ENCODE data around the gene ROBO1.
"Not testable (repeated sequence)": the region's sequence is repeated elsewhere in the genome, so short reads cannot be mapped to it uniquely, and the experiment has no call there.

The ROBO1 gene

DNA sequence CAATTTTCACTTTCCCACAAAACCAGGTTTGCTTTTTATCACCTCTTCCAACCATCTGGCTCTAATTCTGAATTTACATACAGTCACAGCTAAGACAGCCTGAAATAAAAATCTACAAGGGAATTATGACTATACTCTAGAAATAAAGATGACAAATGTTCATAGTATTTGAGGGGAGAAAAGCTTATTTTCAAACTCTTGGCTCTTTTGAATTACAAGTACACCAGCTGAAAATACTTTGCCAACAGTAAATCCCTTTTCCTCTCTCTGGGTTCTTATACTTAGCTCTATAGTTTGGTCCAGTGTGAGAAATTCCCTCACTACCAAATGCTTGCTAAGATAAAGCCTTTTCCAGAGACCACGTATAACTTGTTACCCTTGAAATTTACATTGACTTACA, 1037.9 kb downstream of the ROBO1 start:
- no peak for DNase-seq

DNA sequence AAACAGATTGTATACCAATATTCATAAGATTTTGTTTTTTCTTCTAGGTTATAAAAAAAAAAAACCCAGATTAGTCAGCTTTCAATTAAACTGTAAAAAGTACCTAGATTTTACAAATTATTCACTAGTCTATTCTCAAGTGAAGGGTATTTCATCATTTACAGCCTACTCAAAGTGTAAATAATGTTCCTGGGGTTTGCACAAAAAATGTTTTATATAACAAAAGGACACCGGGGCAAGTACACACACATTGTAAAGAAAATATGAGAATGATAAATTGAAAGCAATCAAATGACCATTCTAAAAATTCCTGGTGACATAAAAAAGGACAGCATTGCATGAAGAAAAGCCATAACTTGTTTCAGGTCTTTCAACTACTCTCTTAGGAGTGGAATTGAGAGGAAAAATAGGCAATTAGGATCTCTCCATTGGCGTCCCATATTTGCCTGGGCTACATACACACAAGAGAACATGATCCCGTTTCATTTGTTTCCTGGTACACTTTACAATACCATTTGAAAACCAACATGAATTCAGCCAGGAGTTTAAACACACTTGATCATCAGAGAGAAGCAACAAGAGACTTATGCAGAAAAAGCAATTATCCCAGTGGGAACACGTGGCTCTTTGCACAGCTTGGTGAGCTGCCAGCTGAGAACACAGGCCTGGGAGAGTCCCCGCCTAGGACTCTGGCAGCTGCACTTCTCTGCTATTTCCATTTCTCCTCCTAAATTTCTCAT, 1039.2 kb downstream of the ROBO1 start:
- DNase-seq = peak; percentile 19

DNA sequence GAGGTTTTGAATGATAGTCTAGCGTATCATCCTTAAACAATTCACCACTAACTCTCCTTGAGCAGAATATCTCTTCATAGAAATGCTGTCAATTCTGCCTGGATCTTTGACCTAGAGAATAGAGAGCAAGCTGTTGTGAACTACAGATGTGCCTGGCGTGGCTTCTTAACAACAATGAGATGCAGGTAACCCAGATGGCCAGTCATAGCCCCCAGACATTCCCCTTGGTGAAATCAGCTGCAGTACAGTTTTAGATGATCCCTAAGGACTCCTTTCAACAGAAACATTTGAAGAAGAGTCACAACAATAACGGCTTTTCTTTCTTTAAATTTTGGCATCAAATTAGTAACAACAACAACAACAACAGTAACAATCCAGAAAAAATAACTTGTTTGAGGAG, 1041.3 kb downstream of the ROBO1 start:
- DNase-seq = no peak

DNA sequence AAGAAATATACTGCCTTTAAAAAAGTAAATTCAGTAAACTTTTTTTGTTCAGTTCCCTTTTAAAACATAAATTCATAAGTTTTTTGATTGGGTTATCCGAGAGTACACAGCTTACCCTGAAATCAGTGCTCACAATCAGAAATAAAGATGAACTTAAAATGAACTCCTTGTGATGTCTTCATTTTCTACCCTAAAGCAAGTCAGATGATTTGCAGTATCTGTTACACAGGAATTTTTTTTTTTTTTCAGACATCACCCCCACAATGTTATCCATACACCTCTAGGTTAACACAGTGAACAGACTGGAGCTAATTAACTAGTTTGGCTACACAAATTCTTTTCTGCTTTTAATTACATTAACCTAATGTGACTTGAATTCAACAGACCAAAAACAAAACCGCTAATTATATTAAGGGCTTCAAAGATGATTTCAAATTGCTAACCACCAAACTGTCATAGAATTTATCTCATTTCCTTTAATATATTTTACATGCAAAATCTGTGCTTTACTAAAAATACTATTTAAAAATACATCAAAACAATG, 1042.0 kb downstream of the ROBO1 start:
- no peak for DNase-seq

DNA sequence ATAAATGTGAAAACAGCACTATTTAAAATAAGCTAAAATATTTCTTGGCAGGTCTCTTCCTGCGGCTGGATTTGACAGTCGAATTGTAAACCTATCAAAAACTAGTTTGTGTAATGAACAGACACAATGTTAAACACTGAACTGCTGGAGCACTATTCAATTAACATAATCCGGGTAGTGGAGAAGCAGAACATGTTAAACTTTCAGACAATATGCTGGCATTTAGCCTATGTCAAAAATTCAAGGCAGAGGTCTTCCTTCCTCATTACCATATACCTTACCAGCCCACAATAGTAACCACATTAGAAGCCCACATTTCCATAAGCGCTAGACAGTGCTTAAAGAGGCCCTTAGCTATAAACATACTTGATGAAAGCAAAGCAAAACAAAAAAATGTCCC, 1042.9 kb downstream of the ROBO1 start:
- DNase-seq = no peak

DNA sequence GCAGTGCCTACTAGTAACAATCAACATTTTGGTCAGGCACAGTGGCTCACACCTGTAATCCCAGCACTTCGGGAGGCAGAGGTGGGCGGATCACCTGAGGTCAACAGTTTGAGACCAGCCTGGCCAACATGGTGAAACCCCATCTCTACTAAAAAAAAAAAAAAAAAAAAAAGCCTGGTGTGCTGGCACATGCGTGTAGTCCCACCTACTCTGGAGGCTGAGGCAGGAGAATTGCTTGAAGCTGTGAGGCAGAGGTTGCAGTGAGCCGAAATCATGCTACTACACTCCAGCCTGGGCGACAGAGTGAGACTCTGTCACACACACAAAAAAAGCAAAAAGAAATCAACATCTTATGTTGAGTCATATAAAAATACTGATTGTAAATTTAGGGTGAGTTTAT, 1043.4 kb downstream of the ROBO1 start:
- DNase-seq = not testable (repeated sequence)

DNA sequence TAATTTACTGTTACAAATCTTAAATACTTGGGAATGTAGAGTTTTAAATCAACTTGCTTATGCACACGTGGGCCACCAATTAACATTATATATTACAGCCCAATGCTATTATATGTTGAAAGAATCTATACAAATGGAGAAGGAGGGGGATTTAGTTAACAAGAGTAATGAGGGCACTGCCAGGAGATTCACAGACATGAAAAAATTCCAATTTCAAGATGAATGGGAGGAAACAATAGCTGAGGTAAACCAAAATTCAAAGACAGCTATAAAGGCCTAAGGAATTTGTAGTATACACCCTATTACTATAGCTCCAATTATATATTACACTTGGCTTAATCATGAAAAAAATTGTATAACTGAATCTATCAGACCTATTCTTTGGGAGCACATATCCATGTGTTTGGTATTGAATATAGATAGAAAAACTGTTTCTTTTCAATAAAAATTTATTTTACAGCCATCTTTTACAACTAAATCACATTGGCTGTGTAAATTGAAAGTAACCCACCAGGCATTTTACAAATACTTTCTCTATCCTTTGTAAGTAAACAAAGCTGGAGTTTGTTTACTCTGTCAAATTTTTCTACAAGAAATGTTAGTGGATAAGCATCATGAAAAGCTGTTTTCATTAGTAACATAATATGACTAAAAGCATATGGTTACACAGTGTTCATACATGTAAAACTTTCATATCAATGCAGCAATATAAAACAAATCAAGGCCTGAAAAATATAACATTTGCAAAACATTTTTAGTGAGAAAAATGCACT, 1045.8 kb downstream of the ROBO1 start:
- DNase-seq = no peak

DNA sequence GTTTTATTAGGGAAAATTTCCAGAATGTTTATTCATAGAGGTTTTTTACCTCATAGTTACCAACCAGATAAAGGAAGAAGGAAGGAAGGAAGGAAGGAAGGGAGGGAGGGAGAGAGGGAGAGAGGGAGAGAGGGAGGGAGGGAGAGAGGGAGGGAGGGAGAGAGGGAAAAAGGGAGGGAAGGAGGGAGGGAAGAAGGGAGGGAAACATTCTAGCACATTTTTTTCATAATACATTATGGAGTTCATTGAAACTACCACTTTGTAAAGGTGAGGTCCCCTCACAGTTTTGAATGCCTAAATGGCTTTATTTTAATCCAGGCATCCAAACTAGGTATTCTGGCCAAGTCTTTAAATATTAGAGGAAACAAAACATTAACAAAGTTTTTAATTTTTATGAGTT, 1049.1 kb downstream of the ROBO1 start:
- no peak for DNase-seq

DNA sequence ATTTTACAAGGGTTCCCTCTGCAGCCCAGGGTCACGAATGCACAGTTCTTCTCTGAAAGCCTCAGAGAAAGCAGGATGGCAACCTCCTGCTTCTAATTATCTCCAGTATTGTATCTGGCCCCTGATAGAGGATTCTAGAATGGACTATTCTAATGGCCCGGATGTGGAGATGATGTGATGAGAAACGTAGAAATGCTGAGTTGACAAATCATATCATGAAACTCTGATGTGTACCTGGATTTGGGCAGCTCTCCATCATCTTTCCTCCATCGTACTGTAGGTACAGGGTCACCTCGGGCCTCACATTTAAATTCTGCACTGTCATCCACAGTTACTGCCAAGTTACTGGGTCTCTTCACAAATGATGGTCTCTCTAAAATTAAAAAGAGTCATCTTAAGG, 1050.8 kb downstream of the ROBO1 start:
- DNase-seq = no peak

DNA sequence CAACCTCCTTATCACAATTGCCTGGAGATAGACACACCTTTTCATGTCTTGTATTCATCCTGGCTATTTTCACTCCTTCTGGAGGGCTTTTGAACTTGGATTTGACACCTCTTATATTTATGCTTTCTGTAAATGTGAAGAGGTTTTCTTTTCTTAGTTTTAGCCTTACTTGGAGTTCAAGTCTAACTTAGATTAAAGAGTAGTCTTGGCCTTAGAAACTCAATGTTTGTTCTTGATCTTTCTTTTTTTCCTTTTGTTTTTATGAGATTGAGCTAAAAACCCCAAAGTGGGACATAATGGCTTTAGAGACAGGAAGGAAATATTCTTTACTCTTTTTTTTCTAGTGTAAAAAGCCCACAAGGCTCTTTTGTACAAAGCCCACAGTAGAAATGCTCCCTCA, 1054.9 kb downstream of the ROBO1 start:
- no peak for DNase-seq

DNA sequence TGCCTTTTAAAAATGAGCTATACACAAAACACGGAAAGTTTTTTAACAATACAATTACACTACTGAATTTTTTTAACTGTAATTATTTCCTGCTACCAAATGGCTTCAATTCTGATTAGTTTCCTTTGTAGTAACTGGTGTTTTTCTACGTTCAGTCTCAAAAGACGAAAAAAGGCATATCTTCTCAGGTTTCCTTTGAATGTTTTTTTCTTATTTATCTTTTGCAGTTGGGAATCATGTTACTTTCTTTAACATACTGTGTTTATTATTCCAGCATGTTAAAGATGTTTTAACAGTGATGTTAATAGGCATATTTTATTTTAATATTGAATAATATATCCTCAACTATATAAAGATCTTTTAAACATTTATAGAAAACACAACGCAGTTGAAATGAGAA, 1055.5 kb downstream of the ROBO1 start:
- no peak for DNase-seq

DNA sequence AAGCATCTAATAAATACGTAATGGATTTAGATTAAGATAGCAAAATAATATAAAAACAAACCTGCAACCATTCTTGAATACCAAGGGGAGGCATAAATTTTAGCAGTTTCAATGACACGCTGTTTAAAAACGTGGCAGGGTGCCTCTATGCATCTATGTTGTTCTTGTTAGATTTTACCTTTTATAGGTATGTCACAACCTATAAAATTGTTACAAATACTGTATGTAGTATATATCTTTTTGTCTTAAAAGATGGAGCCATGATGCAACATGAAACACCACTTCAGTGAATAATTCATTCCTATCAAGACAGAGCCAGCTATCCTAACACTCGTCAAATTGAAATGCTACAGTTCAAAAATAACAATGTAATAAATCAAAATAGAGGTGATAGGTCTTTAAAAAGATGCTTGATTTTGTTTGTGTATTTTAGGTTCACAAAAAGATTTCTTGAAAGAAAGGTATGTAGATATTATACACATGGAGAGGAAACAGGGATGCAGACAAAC, 1059.2 kb downstream of the ROBO1 start:
- no peak for DNase-seq

DNA sequence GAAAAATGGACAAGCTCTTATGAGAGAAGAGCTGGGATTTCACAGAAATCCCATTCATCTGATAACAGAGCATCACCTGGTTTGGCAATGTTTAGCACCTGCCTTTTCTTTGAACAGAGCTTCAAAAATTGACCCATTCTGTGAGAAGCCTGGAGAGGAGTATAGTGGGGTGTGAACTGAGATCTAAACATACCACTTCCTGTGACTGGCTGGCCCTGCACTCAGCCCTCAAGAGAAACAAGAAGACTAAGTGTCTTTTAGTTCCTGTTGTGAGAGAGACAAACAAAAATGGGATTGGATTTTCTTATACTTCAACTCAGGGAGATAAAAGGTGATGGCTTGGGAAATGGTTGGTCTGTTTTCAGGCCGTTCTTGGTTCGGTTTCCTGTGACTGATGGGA, 1060.2 kb downstream of the ROBO1 start:
- DNase-seq = no peak

DNA sequence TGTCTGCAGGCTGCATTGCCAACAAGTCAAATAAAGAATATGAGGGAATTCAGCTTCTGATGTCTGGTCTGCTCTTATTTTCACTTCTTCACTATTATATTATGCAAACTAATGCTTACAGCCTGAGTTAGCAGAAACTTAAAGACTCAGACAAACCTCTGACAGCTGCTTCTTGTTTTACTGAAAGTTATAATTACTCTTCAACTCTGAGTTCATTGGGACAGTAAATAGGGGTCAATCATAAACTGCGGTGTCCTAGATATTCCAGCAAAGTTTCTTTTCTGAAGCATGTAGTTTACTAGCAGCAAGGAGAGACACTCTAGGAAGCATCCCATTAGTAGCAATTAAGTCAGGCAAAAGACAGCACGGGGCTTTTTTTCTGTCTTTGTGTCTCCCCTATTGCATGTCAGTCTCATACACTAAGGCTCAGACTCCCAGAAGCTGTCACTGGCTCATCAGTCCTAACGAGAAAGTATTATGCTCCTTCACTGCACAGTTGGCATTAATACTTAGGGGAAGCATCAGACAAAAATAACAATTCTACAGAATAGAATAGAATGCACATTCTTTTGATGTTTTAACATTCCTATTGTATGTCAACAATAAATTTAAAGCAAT, 1060.8 kb downstream of the ROBO1 start:
- DNase-seq = no peak

DNA sequence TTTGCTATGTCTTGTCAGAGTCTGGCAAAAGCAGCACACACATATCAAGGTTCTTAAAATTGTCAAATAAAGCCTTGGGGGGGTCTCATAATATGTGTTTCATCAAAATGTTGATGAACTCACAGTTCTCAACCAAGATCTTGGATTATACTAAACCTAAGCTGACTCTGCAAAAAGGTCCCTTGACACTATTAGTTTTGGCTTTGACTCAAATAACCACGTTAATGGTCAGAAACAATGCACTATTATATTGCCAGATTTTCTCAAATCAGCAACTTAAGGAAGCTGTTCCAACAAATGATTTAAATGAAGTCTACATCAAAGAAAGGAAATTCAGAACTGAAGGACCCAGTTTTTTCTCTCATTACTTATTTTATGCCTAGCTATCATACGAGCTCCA, 1063.9 kb downstream of the ROBO1 start:
- no peak for DNase-seq

DNA sequence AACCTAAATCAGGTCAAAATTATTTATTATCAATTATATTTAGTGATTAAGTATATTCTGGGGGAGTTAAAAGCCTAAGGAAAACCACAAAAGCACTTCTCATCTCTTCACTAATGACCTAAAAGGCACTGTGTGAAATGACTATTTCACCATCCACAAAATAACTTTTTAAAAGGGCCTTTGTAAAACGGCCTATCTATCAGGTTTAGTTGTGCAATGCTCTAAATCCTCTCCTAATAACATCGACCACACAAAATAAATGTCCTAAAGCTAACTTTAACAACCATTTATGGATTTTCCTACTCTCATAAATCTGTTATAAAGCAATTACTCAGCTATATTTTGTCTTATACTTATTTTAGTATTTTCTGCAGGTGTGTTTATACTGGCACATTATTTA, 1066.3 kb downstream of the ROBO1 start:
- no peak for DNase-seq

DNA sequence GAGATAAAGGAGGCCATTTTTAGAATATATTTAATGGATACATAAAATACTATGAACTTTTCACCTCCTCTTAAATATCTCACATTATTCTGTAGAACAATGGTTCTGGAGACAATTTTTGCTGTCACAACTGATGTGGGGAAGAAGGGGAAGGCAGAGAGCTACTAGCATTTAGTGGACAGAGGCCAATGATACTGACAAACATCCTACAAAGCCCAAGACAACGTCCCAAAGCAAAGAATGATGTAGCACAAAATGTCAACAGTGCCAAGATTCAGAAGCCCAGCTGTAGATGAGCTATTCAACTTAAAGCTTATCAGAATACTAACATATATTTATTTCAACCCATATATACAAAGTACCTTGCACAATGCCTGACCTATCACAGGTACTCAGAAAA, 1069.4 kb downstream of the ROBO1 start:
- DNase-seq = no peak

DNA sequence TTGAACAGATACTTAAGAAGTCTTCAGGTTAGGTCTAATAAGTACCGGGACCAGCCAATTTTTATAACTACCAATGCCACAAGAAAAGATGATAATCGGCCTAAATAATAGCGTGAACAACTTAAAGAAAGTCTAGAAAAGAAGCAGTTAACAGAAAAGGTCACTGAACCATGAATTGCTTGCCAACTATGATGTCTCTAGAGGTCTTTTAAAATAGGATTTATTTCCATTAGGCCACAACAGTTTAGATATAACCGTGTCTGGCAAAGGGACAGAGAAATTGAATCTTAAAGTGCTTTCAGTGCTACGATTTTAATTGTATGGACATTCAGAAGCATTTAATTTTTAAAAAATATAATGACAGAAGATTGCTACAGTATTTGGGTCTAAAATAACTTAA, 1070.4 kb downstream of the ROBO1 start:
- DNase-seq = no peak

DNA sequence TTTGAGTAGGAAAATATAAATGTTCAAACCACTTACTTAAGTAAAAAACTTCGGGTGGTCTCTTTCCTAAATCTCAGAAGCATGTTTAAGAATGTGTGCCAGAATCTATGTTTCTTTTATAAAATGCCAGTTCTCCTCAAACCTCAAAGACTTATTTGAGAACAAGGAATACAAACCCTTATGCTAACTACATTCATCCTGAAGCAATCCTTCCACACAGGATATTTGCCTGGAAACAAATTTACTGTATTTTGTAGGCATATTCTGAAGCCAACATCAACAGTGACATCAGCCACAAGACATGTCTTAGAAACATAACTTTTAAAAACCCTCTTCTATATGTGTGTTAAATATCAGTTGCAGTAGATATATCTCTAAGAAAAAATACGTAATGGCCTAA, 1077.0 kb downstream of the ROBO1 start:
- DNase-seq = no peak

DNA sequence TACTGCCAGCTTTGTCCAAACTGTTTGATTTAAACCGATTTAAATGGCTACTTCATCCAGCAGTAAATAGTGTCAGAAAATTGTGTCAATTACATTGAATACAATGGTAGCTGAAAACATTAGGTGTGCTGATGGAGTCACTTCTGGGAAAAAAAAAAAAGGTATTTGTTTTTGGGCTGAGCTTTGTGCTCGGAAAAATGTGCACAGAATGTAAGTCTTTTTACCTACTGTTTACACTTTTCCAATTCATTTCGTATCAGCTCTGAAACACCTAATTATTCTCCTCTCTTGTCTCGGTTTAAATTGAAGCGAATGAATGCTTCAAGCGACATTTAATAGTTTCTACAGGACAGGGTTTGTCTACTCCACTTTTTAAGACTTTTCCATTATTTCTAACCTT, 1078.4 kb downstream of the ROBO1 start:
- no peak for DNase-seq

DNA sequence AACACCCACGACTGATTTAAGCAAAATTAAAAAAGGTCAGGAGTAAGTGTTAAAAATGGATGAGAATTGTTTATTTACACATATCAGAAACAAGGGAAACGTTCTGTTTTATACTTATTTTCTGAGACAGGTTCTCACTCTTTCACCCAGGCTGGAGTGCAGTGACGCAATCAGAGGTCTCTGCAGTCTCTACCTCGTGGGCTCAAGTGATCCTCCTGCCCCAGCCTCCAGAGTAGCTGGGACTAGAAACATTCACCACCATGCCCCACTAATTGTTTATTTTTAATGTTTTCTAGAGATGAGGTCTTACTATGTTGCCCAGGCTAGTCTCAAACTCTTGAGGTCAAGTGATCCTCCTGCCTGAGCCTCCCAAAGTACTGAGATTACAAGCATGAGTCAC, 1080.3 kb downstream of the ROBO1 start:
- DNase-seq = no peak

DNA sequence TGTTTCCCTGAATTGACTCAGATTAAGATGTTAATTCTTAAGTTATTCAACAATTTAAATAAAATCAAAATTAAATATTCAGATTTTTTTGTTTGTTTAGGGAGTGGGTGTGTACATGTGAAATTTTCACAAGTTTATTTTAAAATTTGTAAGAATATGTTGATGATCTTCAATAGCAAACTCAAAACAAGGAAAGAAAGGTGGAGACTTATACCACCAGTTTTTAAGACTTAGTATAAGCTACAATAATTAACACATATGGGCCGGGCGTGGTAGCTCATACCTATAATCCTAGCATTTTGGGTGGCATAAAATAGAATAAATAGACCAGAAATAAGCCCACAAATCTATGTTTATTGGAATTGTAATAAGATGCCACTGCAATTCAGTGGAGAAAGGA, 1084.5 kb downstream of the ROBO1 start:
- no peak for DNase-seq

DNA sequence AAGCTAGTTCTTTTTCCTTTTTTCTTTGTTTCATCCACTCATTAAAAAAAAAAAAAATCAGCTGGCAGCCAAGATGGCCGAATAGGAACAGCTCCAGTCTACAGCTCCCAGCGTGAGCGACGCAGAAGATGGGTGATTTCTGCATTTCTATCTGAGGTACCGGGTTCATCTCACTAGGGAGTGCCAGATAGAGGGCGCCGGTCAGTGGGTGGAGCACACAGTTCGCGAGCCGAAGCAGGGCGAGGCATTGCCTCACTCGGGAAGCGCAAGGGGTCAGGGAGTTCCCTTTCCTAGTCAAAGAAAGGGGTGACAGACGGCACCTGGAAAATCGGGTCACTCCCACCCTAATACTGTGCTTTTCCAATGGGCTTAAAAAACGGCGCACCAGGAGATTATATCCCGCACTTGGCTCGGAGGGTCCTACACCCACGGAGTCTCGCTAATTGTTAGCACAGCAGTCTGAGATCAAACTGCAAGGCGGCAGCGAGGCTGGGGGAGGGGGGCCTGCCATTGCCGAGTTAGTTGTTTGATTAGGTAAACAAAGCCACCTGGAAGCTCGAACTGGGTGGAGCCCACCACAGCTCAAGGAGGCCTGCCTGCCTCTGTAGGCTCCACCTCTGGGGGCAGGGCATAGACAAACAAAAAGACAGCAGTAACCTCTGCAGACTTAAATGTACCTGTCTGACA, 1092.5 kb downstream of the ROBO1 start:
- DNase-seq = not testable (repeated sequence)
